Skeletal muscle satellite cell (primary cell): ENCODE measurements around the gene SOS1.

Experiments
- H3K27me3 ChIP-seq: 2 replicates; pipeline ENCODE4 v1.7.0; 2013; ENCODE audit warnings: low read length; ENCODE audit not compliant: control insufficient read depth, insufficient read depth
- H3K36me3 ChIP-seq: 2 replicates; pipeline ENCODE4 v1.7.0; 2013; ENCODE audit warnings: mild to moderate bottlenecking, control low read depth, low read length; ENCODE audit not compliant: insufficient read depth
- H3K4me1 ChIP-seq: 2 replicates; pipeline ENCODE4 v1.7.0; 2013; ENCODE audit warnings: low read length; ENCODE audit not compliant: control insufficient read depth, insufficient read depth
- H3K4me2 ChIP-seq: 2 replicates; pipeline ENCODE4 v1.7.0; 2013; ENCODE audit warnings: mild to moderate bottlenecking, low read length
- H3K4me3 ChIP-seq: 2 replicates; pipeline ENCODE4 v1.7.0; 2013; ENCODE audit warnings: low read length
- H3K9ac ChIP-seq: 2 replicates; pipeline ENCODE4 v1.7.0; 2013; ENCODE audit warnings: mild to moderate bottlenecking, low read depth, low read length, moderate library complexity
- H3K9me3 ChIP-seq: replicated peaks from 2 replicates; pipeline ENCODE4 v1.7.0; 2013; ENCODE audit warnings: mild to moderate bottlenecking, control low read depth, low read length

Gene SOS1

DNA sequence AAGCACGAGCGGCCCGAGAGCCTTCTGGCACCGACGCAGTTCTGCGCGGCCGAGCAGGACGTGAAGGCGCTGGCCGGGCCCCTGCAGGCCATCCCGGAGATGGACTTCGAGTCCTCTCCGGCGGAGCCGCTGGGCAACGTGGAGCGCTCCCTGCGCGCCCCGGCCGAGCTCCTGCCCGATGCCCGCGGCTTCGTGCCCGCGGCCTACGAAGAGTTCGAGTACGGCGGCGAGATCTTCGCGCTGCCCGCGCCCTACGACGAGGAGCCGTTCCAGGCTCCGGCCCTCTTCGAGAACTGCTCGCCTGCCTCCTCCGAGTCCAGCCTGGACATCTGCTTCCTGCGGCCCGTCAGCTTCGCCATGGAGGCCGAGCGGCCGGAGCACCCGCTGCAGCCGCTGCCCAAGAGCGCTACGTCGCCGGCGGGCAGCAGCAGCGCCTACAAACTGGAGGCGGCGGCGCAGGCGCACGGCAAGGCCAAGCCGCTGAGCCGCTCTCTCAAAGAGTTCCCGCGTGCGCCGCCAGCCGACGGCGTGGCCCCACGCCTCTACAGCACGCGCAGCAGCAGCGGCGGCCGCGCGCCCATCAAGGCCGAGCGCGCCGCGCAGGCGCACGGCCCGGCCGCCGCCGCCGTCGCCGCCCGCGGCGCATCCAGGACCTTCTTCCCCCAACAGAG lies 160.8 kb downstream of the SOS1 start:
- Histone ChIP-seq H3K27me3 (peaks cover 7% of the 10 kb centered on the region), H3K9ac (peak overlapping the region; percentile 35), H3K4me3 (peak overlapping the region; percentile 65), H3K9me3 (no peaks in the 10 kb centered on the region), H3K4me1 (peaks cover 10% of the 10 kb centered on the region), H3K4me2 (peak overlapping the region; percentile 77), H3K36me3 (no peaks in the 10 kb centered on the region)

- H3K4me2 ChIP-seq = peak overlapping the region; percentile 77
- H3K4me3 ChIP-seq = peak overlapping the region; percentile 65
- H3K9ac ChIP-seq = no peak overlapping the region
- H3K4me1 ChIP-seq = peaks cover 10% of the 10 kb centered on the region
- H3K36me3 ChIP-seq = no peaks in the 10 kb centered on the region
- H3K27me3 ChIP-seq = peaks cover 7% of the 10 kb centered on the region
- no peaks in the 10 kb centered on the region for H3K9me3 ChIP-seq
Observed at GRCh38 chr2:38959466-38959865, 161.4 kb downstream of the SOS1 start.

DNA sequence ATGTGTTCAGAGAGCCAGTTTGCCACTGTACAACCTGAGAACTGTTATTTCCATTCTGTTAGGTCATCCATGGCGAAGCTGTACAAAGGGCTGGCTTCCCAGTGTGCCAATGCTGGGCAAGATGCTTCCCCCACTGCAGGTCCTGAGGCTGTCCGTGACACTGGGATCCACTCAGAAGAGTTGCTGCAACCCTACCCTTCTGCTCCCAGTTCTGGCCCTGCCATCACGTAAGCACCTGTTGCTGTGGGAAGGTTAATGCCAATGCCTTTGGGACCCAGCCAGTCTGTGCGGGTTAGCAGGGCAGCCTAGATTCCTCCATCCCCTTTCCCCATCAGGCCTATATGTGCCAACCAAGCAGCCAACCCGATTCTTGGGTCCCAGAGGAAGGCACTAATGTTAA lies 162.9 kb downstream of the SOS1 start:
- peaks cover 17% of the 10 kb centered on the region for H3K27me3 ChIP-seq
- no peaks in the 10 kb centered on the region for H3K36me3 ChIP-seq
- H3K9ac ChIP-seq = no peak overlapping the region
- H3K9me3 ChIP-seq = no peaks in the 10 kb centered on the region
- peaks cover 10% of the 10 kb centered on the region for H3K4me1 ChIP-seq
- no peak overlapping the region for H3K4me3 ChIP-seq
- no peak overlapping the region for H3K4me2 ChIP-seq

DNA sequence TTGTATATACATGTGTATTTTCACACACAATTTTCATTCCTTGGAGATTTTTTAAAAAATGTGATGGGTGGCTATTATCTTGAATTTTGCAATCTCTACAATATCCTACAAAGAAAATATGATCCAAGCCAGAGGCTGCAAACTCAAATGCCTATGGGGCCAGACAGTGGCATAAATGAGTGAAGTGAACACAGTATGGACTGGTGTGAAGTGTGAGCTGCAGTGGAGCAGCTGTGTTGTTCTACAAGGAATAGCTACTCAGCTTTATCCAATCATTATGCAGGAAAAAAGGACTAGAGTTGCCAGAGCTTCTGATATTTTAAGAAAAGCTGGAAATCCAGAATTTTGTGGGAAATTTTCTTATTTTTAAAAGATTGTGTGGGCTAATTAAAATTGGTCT lies 169.1 kb downstream of the SOS1 start:
- H3K4me1 ChIP-seq = peaks cover 7% of the 10 kb centered on the region
- H3K4me2 ChIP-seq = no peak overlapping the region
- H3K9ac ChIP-seq = no peak overlapping the region

DNA sequence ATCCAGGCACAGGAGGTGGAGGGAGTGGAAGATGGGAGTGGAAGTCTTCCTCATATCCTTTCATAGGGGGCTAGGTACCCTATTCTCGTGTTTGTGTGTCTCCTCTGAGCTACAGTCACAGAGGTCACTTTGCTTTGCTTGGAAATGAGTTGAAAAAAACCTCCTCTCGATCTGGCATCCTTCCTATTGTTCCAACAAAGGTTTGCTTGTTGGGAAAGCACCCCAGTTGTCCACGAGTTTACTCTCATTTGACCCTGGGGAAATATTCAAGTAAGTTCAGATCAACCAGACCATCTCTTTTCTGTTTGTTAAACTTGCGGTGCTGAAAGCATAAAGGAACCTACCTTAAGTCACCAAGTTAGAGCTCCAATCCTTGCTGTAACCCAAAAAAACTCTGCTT lies 171.9 kb downstream of the SOS1 start:
- Histone ChIP-seq H3K4me2 (no peak overlapping the region), H3K9me3 (no peaks in the 10 kb centered on the region), H3K4me1 (peaks cover 7% of the 10 kb centered on the region), H3K27me3 (peaks cover 8% of the 10 kb centered on the region), H3K9ac (no peak overlapping the region), H3K36me3 (no peaks in the 10 kb centered on the region), H3K4me3 (no peak overlapping the region)

More for the DNA sequence above, 169.1 kb downstream of the SOS1 start:
- H3K36me3 ChIP-seq = no peaks in the 10 kb centered on the region
- H3K4me3 ChIP-seq = no peak overlapping the region
- H3K27me3 ChIP-seq = peaks cover 14% of the 10 kb centered on the region
- no peaks in the 10 kb centered on the region for H3K9me3 ChIP-seq

GRCh38 chr2:38948387-38948882 lies 172.4 kb downstream of the SOS1 start:
- no peak overlapping the region for H3K4me2 ChIP-seq
- no peaks in the 10 kb centered on the region for H3K9me3 ChIP-seq
- H3K36me3 ChIP-seq = no peaks in the 10 kb centered on the region
- H3K27me3 ChIP-seq = peaks cover 2% of the 10 kb centered on the region
- no peak overlapping the region for H3K9ac ChIP-seq
- no peak overlapping the region for H3K4me3 ChIP-seq
- peaks cover 7% of the 10 kb centered on the region for H3K4me1 ChIP-seq

DNA sequence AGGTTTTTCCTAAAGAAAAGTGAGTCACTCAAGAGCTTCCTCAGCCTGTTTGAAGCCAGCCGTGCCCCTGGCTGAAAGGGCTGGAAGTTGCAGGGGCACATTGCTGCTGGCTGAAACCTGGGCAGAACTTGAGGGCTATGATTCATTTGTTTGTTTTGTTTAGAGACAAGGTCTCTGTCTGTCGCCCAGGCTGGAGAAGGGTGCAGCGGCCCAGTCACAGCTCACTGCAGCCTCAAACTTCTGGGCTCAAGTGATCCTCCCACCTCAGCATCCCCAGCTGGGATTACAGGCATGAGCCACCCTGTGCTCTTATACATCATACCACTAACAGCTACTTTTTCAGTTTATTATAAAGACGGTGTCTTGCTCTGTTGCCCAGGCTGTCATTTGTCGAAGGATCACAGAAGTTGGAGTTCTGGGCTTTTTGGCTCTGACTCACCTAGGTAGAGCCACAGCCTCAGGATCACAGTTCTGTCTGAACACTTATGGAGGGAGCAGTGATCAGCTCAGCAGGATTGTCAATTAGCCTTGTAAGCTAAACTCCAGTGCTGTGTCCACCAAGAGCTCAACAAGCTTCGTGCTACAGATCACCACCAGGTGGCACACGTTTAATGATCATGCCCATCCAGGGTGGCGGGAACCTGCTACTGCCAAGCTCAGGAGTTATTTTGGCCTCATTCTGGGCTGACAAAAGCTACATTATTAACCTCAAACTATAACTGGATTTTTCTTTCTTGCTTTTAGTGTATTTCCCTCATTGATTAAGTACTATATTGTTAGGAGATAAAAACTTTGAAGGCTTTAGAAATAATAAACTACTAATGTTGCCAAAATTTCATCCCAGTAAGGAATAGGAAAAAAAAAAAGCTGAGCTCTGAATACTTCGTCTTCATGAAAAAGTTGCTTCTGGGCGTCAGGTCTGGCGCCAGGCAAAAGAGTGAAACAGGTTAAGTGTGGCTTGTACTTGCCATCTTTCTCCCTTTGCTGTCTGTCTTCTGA lies 173.3 kb downstream of the SOS1 start:
- no peak overlapping the region for H3K4me3 ChIP-seq
- peaks cover 7% of the 10 kb centered on the region for H3K4me1 ChIP-seq
- no peak overlapping the region for H3K9ac ChIP-seq
- H3K4me2 ChIP-seq = no peak overlapping the region
- no peaks in the 10 kb centered on the region for H3K9me3 ChIP-seq
- no peaks in the 10 kb centered on the region for H3K27me3 ChIP-seq
- H3K36me3 ChIP-seq = no peaks in the 10 kb centered on the region

- Histone ChIP-seq H3K4me1 (peaks cover 7% of the 10 kb centered on the region), H3K9me3 (no peaks in the 10 kb centered on the region), H3K4me2 (no peak overlapping the region), H3K27me3 (no peaks in the 10 kb centered on the region), H3K9ac (no peak overlapping the region), H3K36me3 (no peaks in the 10 kb centered on the region), H3K4me3 (no peak overlapping the region)
Observed at GRCh38 chr2:38945911-38946310, 174.9 kb downstream of the SOS1 start.

GRCh38 chr2:38945372-38945771 lies 175.5 kb downstream of the SOS1 start:
- no peak overlapping the region for H3K9ac ChIP-seq
- no peaks in the 10 kb centered on the region for H3K36me3 ChIP-seq
- H3K27me3 ChIP-seq = no peaks in the 10 kb centered on the region
- H3K4me3 ChIP-seq = no peak overlapping the region
- H3K9me3 ChIP-seq = no peaks in the 10 kb centered on the region
- peaks cover 7% of the 10 kb centered on the region for H3K4me1 ChIP-seq
- H3K4me2 ChIP-seq = no peak overlapping the region

GRCh38 chr2:38943784-38944183 lies 177.1 kb downstream of the SOS1 start:
- Histone ChIP-seq H3K36me3 (no peaks in the 10 kb centered on the region), H3K27me3 (no peaks in the 10 kb centered on the region), H3K4me2 (no peak overlapping the region), H3K4me1 (peaks cover 7% of the 10 kb centered on the region), H3K9me3 (no peaks in the 10 kb centered on the region), H3K9ac (no peak overlapping the region), H3K4me3 (no peak overlapping the region)

DNA sequence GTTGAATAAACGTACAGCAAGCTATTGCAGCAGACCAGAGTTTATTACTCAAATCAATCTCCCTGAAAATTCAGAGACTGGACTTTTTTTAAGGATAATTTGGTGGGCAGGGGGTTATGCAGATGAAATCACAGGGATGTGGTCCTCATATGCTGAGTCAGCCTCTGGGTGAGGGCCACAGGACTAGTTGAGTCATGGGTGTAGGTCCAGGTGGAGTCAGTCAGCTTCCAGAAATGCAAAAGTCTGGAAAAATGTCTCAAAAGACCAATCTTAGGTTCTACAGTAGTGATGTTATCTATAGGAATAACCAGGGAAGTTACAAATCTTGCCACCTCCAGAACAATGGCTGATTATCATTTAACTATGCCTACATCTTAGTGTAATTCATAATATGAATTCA lies 180.1 kb downstream of the SOS1 start:
- H3K4me2 ChIP-seq = no peak overlapping the region
- H3K36me3 ChIP-seq = no peaks in the 10 kb centered on the region
- H3K9ac ChIP-seq = no peak overlapping the region
- H3K4me3 ChIP-seq = no peak overlapping the region
- H3K27me3 ChIP-seq = no peaks in the 10 kb centered on the region
- H3K4me1 ChIP-seq = no peaks in the 10 kb centered on the region
- H3K9me3 ChIP-seq = no peaks in the 10 kb centered on the region
